AG10803 (cell line): ENCODE measurements around the gene SOX21.
"Not testable (repeated sequence)": the region's sequence is repeated elsewhere in the genome, so short reads cannot be mapped to it uniquely, and the experiment has no call there.

ENCODE experiments used
- DNase-seq: peaks from one replicate; pipeline ENCODE4 v3.0.0; 2010; ENCODE audit warnings: low read depth
- H3K4me3 ChIP-seq: 2 replicates; pipeline ENCODE4 v1.5.1; 2011; ENCODE audit warnings: mild to moderate bottlenecking, low read length, control low read depth
- TF ChIP-seq, protein P1 (sequence below): conservative IDR thresholded peaks from 2 replicates; pipeline ENCODE4 v1.5.1; 2011; ENCODE audit warnings: mild to moderate bottlenecking, low read length, control low read depth, inconsistent platforms

The SOX21 gene

DNA sequence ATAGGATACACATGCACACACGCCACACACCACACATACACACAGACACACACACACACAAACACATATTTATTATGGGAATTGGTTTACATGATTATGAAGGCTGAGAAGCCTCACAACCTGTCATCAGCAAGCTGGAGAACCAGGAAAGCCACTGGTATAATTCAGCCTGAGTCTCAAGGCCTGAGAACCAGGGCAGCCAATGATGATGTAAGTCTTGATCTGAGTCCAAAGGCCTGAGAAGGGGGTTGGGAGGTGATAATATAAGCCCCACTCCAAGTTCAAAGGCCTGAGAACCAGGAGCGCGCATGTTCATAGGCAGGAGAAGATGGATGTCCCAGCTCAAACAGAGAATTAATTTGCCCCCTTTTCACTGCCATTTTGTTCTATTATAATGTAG lies 18.7 kb upstream of the SOX21 start:
- no peak overlapping the region for H3K4me3 ChIP-seq
- TF ChIP-seq, protein P1, sequence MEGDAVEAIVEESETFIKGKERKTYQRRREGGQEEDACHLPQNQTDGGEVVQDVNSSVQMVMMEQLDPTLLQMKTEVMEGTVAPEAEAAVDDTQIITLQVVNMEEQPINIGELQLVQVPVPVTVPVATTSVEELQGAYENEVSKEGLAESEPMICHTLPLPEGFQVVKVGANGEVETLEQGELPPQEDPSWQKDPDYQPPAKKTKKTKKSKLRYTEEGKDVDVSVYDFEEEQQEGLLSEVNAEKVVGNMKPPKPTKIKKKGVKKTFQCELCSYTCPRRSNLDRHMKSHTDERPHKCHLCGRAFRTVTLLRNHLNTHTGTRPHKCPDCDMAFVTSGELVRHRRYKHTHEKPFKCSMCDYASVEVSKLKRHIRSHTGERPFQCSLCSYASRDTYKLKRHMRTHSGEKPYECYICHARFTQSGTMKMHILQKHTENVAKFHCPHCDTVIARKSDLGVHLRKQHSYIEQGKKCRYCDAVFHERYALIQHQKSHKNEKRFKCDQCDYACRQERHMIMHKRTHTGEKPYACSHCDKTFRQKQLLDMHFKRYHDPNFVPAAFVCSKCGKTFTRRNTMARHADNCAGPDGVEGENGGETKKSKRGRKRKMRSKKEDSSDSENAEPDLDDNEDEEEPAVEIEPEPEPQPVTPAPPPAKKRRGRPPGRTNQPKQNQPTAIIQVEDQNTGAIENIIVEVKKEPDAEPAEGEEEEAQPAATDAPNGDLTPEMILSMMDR: no peak
- no peak for DNase-seq

DNA sequence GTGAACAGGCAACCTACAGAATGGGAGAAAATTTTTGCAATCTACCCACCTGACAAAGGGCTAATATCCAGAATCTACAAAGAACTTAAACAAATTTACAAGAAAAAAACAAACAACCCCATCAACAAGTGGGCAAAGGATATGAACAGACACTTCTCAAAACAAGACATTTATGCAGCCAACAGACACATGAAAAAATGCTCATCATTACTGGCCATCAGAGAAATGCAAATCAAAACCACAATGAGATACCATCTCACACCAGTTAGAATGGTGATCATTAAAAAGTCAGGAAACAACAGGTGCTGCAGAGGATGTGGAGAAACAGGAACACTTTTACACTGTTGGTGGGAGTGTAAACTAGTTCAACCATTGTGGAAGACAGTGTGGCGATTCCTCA lies 17.6 kb upstream of the SOX21 start:
- DNase-seq, H3K4me3 ChIP-seq: not testable (repeated sequence)

DNA sequence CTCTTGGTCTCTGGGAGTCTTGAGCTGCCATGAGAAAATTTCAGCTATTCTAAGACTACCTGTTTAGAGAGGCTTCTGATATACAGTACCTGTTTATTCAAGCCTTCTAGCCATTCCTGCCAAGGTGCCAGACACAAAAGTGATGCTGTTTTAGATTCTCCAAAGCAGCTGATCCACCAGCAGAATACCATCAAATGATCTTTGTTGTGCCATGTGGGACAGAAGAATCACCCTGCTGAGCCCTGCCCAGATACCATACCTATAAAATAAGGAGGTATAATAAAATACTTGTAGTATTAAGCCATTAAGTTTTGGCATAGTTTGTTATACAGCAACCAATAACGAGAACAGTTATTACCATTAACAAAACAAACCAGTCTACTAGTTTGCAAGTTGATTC lies 14.1 kb upstream of the SOX21 start:
- TF ChIP-seq, protein P1: no peak
- H3K4me3 ChIP-seq: no peak overlapping the region
- no peak for DNase-seq

GRCh38 chr13:94722609-94723345 lies 10.4 kb upstream of the SOX21 start:
- H3K4me3 ChIP-seq: no peak overlapping the region
- no peak for DNase-seq
- TF ChIP-seq, protein P1: no peak

GRCh38 chr13:94718697-94719096 lies 6.4 kb upstream of the SOX21 start:
- not testable (repeated sequence) for DNase-seq, H3K4me3 ChIP-seq

DNA sequence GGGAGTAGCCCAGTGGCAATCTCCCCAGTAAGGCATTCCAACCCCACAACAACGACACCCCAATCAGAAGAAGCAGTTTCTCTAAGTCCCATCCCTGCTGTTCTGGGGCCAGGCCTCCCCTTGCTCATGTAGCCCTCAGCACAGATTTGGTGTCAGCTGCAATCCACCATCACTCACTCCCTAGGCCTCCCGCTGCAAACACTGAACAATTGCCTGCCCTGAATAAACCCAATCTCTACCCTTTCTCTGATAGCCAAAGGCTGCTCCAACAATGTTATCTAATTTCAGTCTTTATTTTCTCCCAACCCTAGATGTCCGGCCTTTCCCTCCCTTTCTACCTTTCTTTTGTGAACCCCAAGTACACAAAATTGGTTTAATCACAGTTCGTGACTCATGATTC lies 5.6 kb upstream of the SOX21 start:
- DNase-seq: no peak
- TF ChIP-seq, protein P1: no peak
- H3K4me3 ChIP-seq: no peak overlapping the region

GRCh38 chr13:94716016-94716415 lies 3.7 kb upstream of the SOX21 start:
- DNase-seq: no peak
- H3K4me3 ChIP-seq: no peak overlapping the region
- TF ChIP-seq, protein P1: peak; percentile 20; the same call in 1 of the 2 replicates

GRCh38 chr13:94713561-94714182 lies 1.3 kb upstream of the SOX21 start:
- no peak overlapping the region for H3K4me3 ChIP-seq
- DNase-seq: no peak
- TF ChIP-seq, protein P1: no peak
